ENCODE measurements around the gene LAMA3. TPM values are rescaled to one million over a fixed set of nuclear protein-coding genes. Genes with fewer than 3 reads are reported as not detected.

The LAMA3 gene
- total RNA-seq, 1 experiment from 2014 or later = 2.8 TPM

GRCh38 chr18:23878336-23878900, 189.2 kb downstream of the LAMA3 start:
- DNase-seq (ENCODE audit: low spot score) = no peak

- no peak for DNase-seq (ENCODE audit: low spot score)
Observed at GRCh38 chr18:23879126-23879525, 189.9 kb downstream of the LAMA3 start.

- DNase-seq (ENCODE audit: low spot score) = no peak
Observed at GRCh38 chr18:23879544-23879943, 190.3 kb downstream of the LAMA3 start.

- no peak for DNase-seq (ENCODE audit: low spot score)
Observed at GRCh38 chr18:23879966-23880565, 190.8 kb downstream of the LAMA3 start.

- no peak for DNase-seq (ENCODE audit: low spot score)
Observed at GRCh38 chr18:23880931-23881617, 191.8 kb downstream of the LAMA3 start.

GRCh38 chr18:23881778-23882177, 192.5 kb downstream of the LAMA3 start:
- DNase-seq (ENCODE audit: low spot score) = no peak

- no peak for DNase-seq (ENCODE audit: low spot score)
Observed at GRCh38 chr18:23882616-23883276, 193.5 kb downstream of the LAMA3 start.

- no peak for DNase-seq (ENCODE audit: low spot score)
Observed at GRCh38 chr18:23883277-23883790, 194.1 kb downstream of the LAMA3 start.

- no peak for DNase-seq (ENCODE audit: low spot score)
Observed at GRCh38 chr18:23884681-23885375, 195.6 kb downstream of the LAMA3 start.

- no peak for DNase-seq (ENCODE audit: low spot score)
Observed at GRCh38 chr18:23885750-23886149, 196.5 kb downstream of the LAMA3 start.

GRCh38 chr18:23887035-23887434, 197.8 kb downstream of the LAMA3 start:
- no peak for DNase-seq (ENCODE audit: low spot score)

GRCh38 chr18:23887493-23887892, 198.2 kb downstream of the LAMA3 start:
- DNase-seq (ENCODE audit: low spot score) = no peak

GRCh38 chr18:23888881-23889280, 199.6 kb downstream of the LAMA3 start:
- no peak for DNase-seq (ENCODE audit: low spot score)

- no peak for DNase-seq (ENCODE audit: low spot score)
Observed at GRCh38 chr18:23889907-23890306, 200.7 kb downstream of the LAMA3 start.

- DNase-seq (ENCODE audit: low spot score) = no peak
Observed at GRCh38 chr18:23890589-23890988, 201.3 kb downstream of the LAMA3 start.

GRCh38 chr18:23893653-23894052, 204.4 kb downstream of the LAMA3 start:
- no peak for DNase-seq (ENCODE audit: low spot score)

- no peak for DNase-seq (ENCODE audit: low spot score)
Observed at GRCh38 chr18:23894661-23895175, 205.5 kb downstream of the LAMA3 start.

- DNase-seq (ENCODE audit: low spot score) = no peak
Observed at GRCh38 chr18:23897291-23897690, 208.0 kb downstream of the LAMA3 start.

- DNase-seq (ENCODE audit: low spot score) = no peak
Observed at GRCh38 chr18:23897733-23898132, 208.5 kb downstream of the LAMA3 start.

- no peak for DNase-seq (ENCODE audit: low spot score)
Observed at GRCh38 chr18:23900994-23901393, 211.7 kb downstream of the LAMA3 start.

- no peak for DNase-seq (ENCODE audit: low spot score)
Observed at GRCh38 chr18:23902396-23902795, 213.1 kb downstream of the LAMA3 start.

GRCh38 chr18:23903971-23904370, 214.7 kb downstream of the LAMA3 start:
- DNase-seq (ENCODE audit: low spot score) = no peak

Data from H4 (cell line).